Right lobe of liver (tissue), 4 donors: ENCODE measurements around the gene RIMKLB.

Experiments
- POLR2A ChIP-seq: fragments of 450-650 bp; IDR thresholded peaks from one replicate; pipeline ENCODE4 v1.6.1; 2017; ENCODE audit warnings: antibody characterized with exemption, mild to moderate bottlenecking
- TF ChIP-seq, protein P1 (sequence below), 4 donors: fragments of 200-600 bp in 3 of 4; fragments of 450-650 bp in 1 of 4; IDR thresholded peaks; one replicate each; pipeline versions ENCODE4 v1.5.1 to v1.8.0; 2016 to 2022; ENCODE audit warnings: antibody characterized with exemption in 4 of 4, mild to moderate bottlenecking in 2 of 4
- donor health status: DM: no; HTN: no; CAD: no.
- donor health status: DM: no; HTN: no; CAD: no.
- donor health status: DM: no; HTN: yes; CAD: no.

DNA sequence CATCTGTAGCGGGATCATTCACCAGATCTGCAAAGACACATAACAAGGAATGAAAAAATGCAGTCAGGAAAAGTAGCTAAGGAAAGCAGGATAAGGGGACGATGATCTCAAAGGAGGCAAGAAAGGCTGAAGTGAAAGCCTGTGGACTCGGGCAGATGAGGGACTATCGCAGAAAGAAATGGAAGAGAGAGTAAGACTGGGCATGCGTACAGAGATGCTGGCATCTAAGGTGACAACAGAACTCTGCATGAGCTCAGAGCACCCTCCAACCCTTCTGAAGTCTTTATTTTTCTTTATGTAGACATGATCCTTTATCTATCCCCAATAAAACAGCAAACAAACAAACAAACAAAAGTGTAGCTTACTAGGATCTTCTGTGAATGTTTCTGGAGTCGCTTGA is 42.4 kb upstream of the RIMKLB start:
- TF ChIP-seq, protein P1, sequence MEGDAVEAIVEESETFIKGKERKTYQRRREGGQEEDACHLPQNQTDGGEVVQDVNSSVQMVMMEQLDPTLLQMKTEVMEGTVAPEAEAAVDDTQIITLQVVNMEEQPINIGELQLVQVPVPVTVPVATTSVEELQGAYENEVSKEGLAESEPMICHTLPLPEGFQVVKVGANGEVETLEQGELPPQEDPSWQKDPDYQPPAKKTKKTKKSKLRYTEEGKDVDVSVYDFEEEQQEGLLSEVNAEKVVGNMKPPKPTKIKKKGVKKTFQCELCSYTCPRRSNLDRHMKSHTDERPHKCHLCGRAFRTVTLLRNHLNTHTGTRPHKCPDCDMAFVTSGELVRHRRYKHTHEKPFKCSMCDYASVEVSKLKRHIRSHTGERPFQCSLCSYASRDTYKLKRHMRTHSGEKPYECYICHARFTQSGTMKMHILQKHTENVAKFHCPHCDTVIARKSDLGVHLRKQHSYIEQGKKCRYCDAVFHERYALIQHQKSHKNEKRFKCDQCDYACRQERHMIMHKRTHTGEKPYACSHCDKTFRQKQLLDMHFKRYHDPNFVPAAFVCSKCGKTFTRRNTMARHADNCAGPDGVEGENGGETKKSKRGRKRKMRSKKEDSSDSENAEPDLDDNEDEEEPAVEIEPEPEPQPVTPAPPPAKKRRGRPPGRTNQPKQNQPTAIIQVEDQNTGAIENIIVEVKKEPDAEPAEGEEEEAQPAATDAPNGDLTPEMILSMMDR (IDR thresholded peaks at IDR 0.05), result no peak
- no peak for TF ChIP-seq POLR2A
